K562 (cell line): ENCODE data around the gene HSPB7. TPM values are rescaled to one million over a fixed set of nuclear protein-coding genes. Genes with fewer than 3 reads are reported as not detected.

Experiments used
- ATAC-seq: fragments of 200-7000 bp; cut with Tn5 transposase; 3 replicates; pipeline ENCODE4 v1.9.1; 2020; ENCODE audit warnings: moderate library complexity
- BruUV-seq: library from RNA; stranded (reverse); fragments of 400-500 nt; replicated peaks from 2 replicates; lab custom pipeline; 2021; lab: Mats Ljungman, UMichigan
- CTCF ChIA-PET: fragments of 300-600 bp; formaldehyde crosslinking; extraction: SDS; loops from one replicate; lab custom pipeline; 2021; ENCODE audit warnings: low intra/inter-chr PET ratio; lab: Yijun Ruan, JAX
- POLR2A ChIA-PET: fragments of 300-600, 350-650 bp; sonication (Branson Sonifier 250); formaldehyde crosslinking; extraction: SDS; loops from one replicate; lab custom pipeline; 2021; ENCODE audit warnings: antibody characterized with exemption, inconsistent platforms; lab: Yijun Ruan, JAX
- DNase-seq, 4 experiments: peaks; one replicate each; pipeline versions ENCODE4 v3.0.0 to v3.0.0-alpha.2; 2011 to 2018; ENCODE audit warnings: low spot score in 3 of 4, mixed read lengths in 3 of 4; ENCODE audit errors: extremely low read depth in 1 of 4
- FAIRE-seq: peaks from 2 replicates; lab custom pipeline; 2011; peaks lifted over from hg19 to GRCh38; lab: Jason Lieb, UNC
- H2AFZ ChIP-seq: 2 replicates; pipeline ENCODE4 v1.6.0; 2011; ENCODE audit warnings: low read depth, low read length, control low read depth, inconsistent platforms
- H3K27ac ChIP-seq: fragments of 200-600 bp; 3 replicates; pipeline ENCODE4 v1.8.0; 2011; ENCODE audit warnings: low read depth, mild to moderate bottlenecking, control low read depth, inconsistent platforms, low read length, moderate library complexity, mixed read lengths; ENCODE audit errors: extremely low read depth
- H3K27me3 ChIP-seq, 2 experiments: fragments of 300-600 bp in 1 of 2; 2 replicates in 1 of 2; 3 replicates in 1 of 2; pipeline versions ENCODE4 v1.6.0 to v1.8.0; 2011; ENCODE audit warnings: inconsistent platforms in 2 of 2, low read length in 2 of 2, mild to moderate bottlenecking in 1 of 2, mixed read lengths in 1 of 2, moderate library complexity in 1 of 2; ENCODE audit not compliant: control insufficient read depth in 2 of 2, insufficient read depth in 2 of 2
- H3K36me3 ChIP-seq: fragments of 300-600 bp; 3 replicates; pipeline ENCODE4 v1.8.0; 2011; ENCODE audit warnings: mild to moderate bottlenecking, low read length, inconsistent platforms; ENCODE audit not compliant: control insufficient read depth, insufficient read depth
- H3K4me1 ChIP-seq, 2 experiments: fragments of 200-600 bp in 1 of 2; replicated peaks in 1 of 2; 2 replicates in 1 of 2; 3 replicates in 1 of 2; pipeline versions ENCODE4 v1.5.1 to v1.8.0; 2011; ENCODE audit warnings: inconsistent platforms in 2 of 2, low read length in 2 of 2, mild to moderate bottlenecking in 1 of 2, mixed read lengths in 1 of 2, moderate library complexity in 1 of 2; ENCODE audit not compliant: control insufficient read depth in 2 of 2, insufficient read depth in 2 of 2
- H3K4me2 ChIP-seq: 2 replicates; pipeline ENCODE4 v1.6.1; 2011; ENCODE audit warnings: low read length, control low read depth, inconsistent platforms, mixed read lengths; ENCODE audit not compliant: insufficient read depth
- H3K4me3 ChIP-seq: fragments of 200-600 bp; sonication (generic), shearing (Covaris generic); 2 replicates; pipeline ENCODE4 v1.5.1; 2016; ENCODE audit warnings: control low read depth, inconsistent platforms
- H3K79me2 ChIP-seq: fragments of 200-600 bp; 3 replicates; pipeline ENCODE4 v1.8.0; 2011; ENCODE audit warnings: low read length, inconsistent platforms; ENCODE audit not compliant: control insufficient read depth, insufficient read depth
- H3K9ac ChIP-seq, 2 experiments: 2 replicates each; pipeline versions ENCODE4 v1.6.0 to v1.6.1; 2011; ENCODE audit warnings: low read depth in 2 of 2, low read length in 2 of 2, control low read depth in 1 of 2, inconsistent platforms in 1 of 2, mild to moderate bottlenecking in 1 of 2, mixed read lengths in 1 of 2; ENCODE audit not compliant: insufficient read depth in 1 of 2
- H3K9me1 ChIP-seq: one replicate; pipeline ENCODE4 v1.6.0; 2011; ENCODE audit warnings: inconsistent platforms, mild to moderate bottlenecking, low read length, moderate library complexity; ENCODE audit not compliant: control insufficient read depth, insufficient read depth
- H3K9me3 ChIP-seq: replicated peaks from 2 replicates; pipeline ENCODE4 v1.5.1; 2011; ENCODE audit warnings: low read depth, low read length, inconsistent platforms; ENCODE audit not compliant: control insufficient read depth, insufficient read depth
- H4K20me1 ChIP-seq: replicated peaks from 2 replicates; pipeline ENCODE4 v1.6.1; 2011; ENCODE audit warnings: low read length, inconsistent platforms, mixed read lengths; ENCODE audit not compliant: control insufficient read depth, insufficient read depth
- ADNP ChIP-seq: fragments of 200-800 bp; sonication (Bioruptor generic); IDR thresholded peaks from 2 replicates; pipeline ENCODE4 v1.6.1; 2016; ENCODE audit warnings: missing genetic modification characterization, missing compliant biosample characterization
- BCOR ChIP-seq: fragments of 450-650 bp; IDR thresholded peaks from 2 replicates; pipeline ENCODE4 v1.6.1; 2016
- BHLHE40 ChIP-seq: IDR thresholded peaks from 2 replicates; pipeline ENCODE4 v1.6.1; 2011; ENCODE audit warnings: low read length, improper control_type of control experiment
- CBFB ChIP-seq: sonication (generic); formaldehyde crosslinking; IDR thresholded peaks from 2 replicates; pipeline ENCODE4 v1.4.0; 2020; ENCODE audit warnings: mild to moderate bottlenecking, missing genetic modification reagents
- CBX2 ChIP-seq: fragments of 200-600 bp; sonication (generic); IDR thresholded peaks from one replicate; pipeline ENCODE4 v1.6.1; 2012; ENCODE audit warnings: mild to moderate bottlenecking, low read length, inconsistent platforms; ENCODE audit not compliant: insufficient read depth, poor library complexity, severe bottlenecking
- ELF4 ChIP-seq: fragments of 450-650 bp; formaldehyde crosslinking; IDR thresholded peaks from 2 replicates; pipeline ENCODE4 v1.4.0; 2022; ENCODE audit warnings: missing genetic modification characterization
- GTF2F1 ChIP-seq: IDR thresholded peaks from 2 replicates; pipeline ENCODE4 v1.6.1; 2011; ENCODE audit warnings: low read depth, low read length, improper control_type of control experiment
- HDAC2 ChIP-seq: fragments of 450-650 bp; IDR thresholded peaks from 2 replicates; pipeline ENCODE4 v1.6.1; 2016; ENCODE audit warnings: mild to moderate bottlenecking
- KDM1A ChIP-seq, 2 experiments: fragments of 450-650 bp; IDR thresholded peaks; 2 replicates each; pipeline ENCODE4 v1.6.1; 2016; ENCODE audit warnings: mild to moderate bottlenecking in 2 of 2
- MXD1 ChIP-seq: fragments of 250-450 bp; sonication (Bioruptor Pico); IDR thresholded peaks from 2 replicates; pipeline ENCODE4 v1.8.0; 2021; ENCODE audit warnings: borderline replicate concordance, mild to moderate bottlenecking, moderate library complexity; ENCODE audit not compliant: poor library complexity, severe bottlenecking
- NFIC ChIP-seq: fragments of 450-650 bp; IDR thresholded peaks from 2 replicates; pipeline ENCODE4 v1.6.1; 2017; ENCODE audit warnings: mild to moderate bottlenecking, inconsistent platforms
- NFIX ChIP-seq: fragments of 250-450 bp; sonication (Bioruptor Pico); IDR thresholded peaks from 2 replicates; pipeline ENCODE4 v1.4.0; 2020; ENCODE audit warnings: low read depth, mild to moderate bottlenecking, moderate library complexity
- NUFIP1 ChIP-seq: fragments of 450-650 bp; IDR thresholded peaks from 2 replicates; pipeline ENCODE4 v1.6.1; 2018; ENCODE audit not compliant: partially characterized antibody
- OTX1 ChIP-seq: fragments of 450-650 bp; formaldehyde crosslinking; IDR thresholded peaks from 2 replicates; pipeline ENCODE4 v1.4.0; 2022; ENCODE audit warnings: mild to moderate bottlenecking
- PTBP1 ChIP-seq: fragments of 200-400 bp; formaldehyde crosslinking; IDR thresholded peaks from 2 replicates; pipeline ENCODE4 v1.6.1; 2017; ENCODE audit warnings: low read depth, low read length
- RBM25 ChIP-seq: fragments of 200-400 bp; formaldehyde crosslinking; IDR thresholded peaks from 2 replicates; pipeline ENCODE4 v1.6.1; 2018; ENCODE audit warnings: low read length, low read depth, moderate library complexity; ENCODE audit not compliant: severe bottlenecking
- RCOR1 ChIP-seq, 2 experiments: IDR thresholded peaks; 2 replicates each; pipeline ENCODE4 v1.6.1; 2012; ENCODE audit warnings: low read depth in 2 of 2, low read length in 2 of 2, borderline replicate concordance in 1 of 2, improper control_type of control experiment in 1 of 2
- SMAD1 ChIP-seq: fragments of 150-350 bp; IDR thresholded peaks from 2 replicates; pipeline ENCODE4 v1.6.1; 2014; ENCODE audit warnings: low read length, low read depth; ENCODE audit not compliant: partially characterized antibody
- SMARCA5 ChIP-seq: fragments of 450-650 bp; IDR thresholded peaks from 2 replicates; pipeline ENCODE4 v1.6.1; 2016
- TBL1XR1 ChIP-seq, 2 experiments: IDR thresholded peaks; 2 replicates each; pipeline ENCODE4 v1.6.1; 2012; ENCODE audit warnings: improper control_type of control experiment in 2 of 2, low read length in 2 of 2, mild to moderate bottlenecking in 1 of 2
- TEAD1 ChIP-seq, 2 experiments: fragments of 450-650 bp in 1 of 2; sonication (generic) in 1 of 2; formaldehyde crosslinking; IDR thresholded peaks; 2 replicates each; pipeline versions ENCODE4 v1.4.0 to v1.8.0; 2020 to 2022; ENCODE audit warnings: mild to moderate bottlenecking in 2 of 2, missing genetic modification reagents in 1 of 2
- USF1 ChIP-seq: sonication (generic); formaldehyde crosslinking; IDR thresholded peaks from 2 replicates; pipeline ENCODE4 v1.9.0; 2022; ENCODE audit warnings: mild to moderate bottlenecking, missing genetic modification reagents
- ZBTB7A ChIP-seq: IDR thresholded peaks from 2 replicates; pipeline ENCODE4 v1.6.1; 2011; ENCODE audit warnings: low read depth, mild to moderate bottlenecking, low read length, moderate library complexity, borderline replicate concordance; ENCODE audit not compliant: control insufficient read depth
- ZNF121 ChIP-seq: sonication (generic); formaldehyde crosslinking; conservative IDR thresholded peaks from 2 replicates; pipeline ENCODE4 v1.8.0; 2022; ENCODE audit warnings: missing genetic modification reagents
- ZNF217 ChIP-seq: sonication (generic); formaldehyde crosslinking; IDR thresholded peaks from 2 replicates; pipeline ENCODE4 v1.8.0; 2022; ENCODE audit warnings: mild to moderate bottlenecking, missing genetic modification reagents
- ZNF76 ChIP-seq: fragments of 250-450 bp; sonication (Bioruptor Pico); IDR thresholded peaks from 2 replicates; pipeline ENCODE4 v1.4.0; 2020; ENCODE audit warnings: mild to moderate bottlenecking, moderate library complexity, borderline replicate concordance
- WGBS: fragments of 100-300 bp; shearing (Covaris generic); methylation state at CpG from one replicate; pipeline ENCODE4 v1.1.6; 2016; ENCODE audit warnings: low coverage, mixed read lengths; ENCODE audit not compliant: insufficient coverage; ENCODE audit errors: missing lambda C conversion rate; 5-methylcytosine and 5-hydroxymethylcytosine counted together
- in situ Hi-C: fragments of 300-500 bp; cut with MboI; formaldehyde crosslinking; loops from 4 replicates; pipeline ENCODE4 v1.15.0; 2018; ENCODE audit warnings: inconsistent platforms, mixed read lengths
- intact Hi-C: fragments of 100-400 bp; cut with micrococcal nuclease; formaldehyde crosslinking; loops from 2 replicates; pipeline ENCODE4 v1.14.2; 2022
- polyA plus RNA-seq, 8 experiments: library from polyadenylated mRNA; depleted of rRNA in 4 of 8; stranded (reverse) in 5 of 8; unstranded in 3 of 8; fragments of >200 nt; fragmentation: Nextera tagmentation in 2 of 8; fragmentation: Illumina TruSeq in 1 of 8; extraction: Ambion mirVana in 2 of 8; extraction: Trizol in 1 of 8; gene quantifications; 2 replicates each; pipeline versions ENCODE4 v1.2.1 to v1.2.3, GENCODE V29; 2011 to 2014; ENCODE audit warnings: inconsistent platforms in 1 of 8, missing spikeins in 1 of 8
- total RNA-seq, 7 experiments: library from RNA; depleted of rRNA in 6 of 7; stranded (reverse); fragments of >200 nt in 6 of 7; fragmentation: Illumina TruSeq in 2 of 7; extraction: Trizol in 2 of 7; gene quantifications; 2 replicates each; pipeline versions ENCODE4 v1.2.1 to v1.2.3, GENCODE V29; 2011 to 2021; ENCODE audit warnings: low replicate concordance in 1 of 7

HSPB7 gene
- total and polyA plus RNA-seq, 9 of the 15 experiments (the other 6 are each of a cell fraction or from before 2014, with no cell fraction given): 0.05 to 0.19 (median 0.07) TPM; not detected in 6

GRCh38 chr1:16051039-16051438 is 33.2 kb upstream of the HSPB7 start:
- H3K4me3 ChIP-seq: no peak overlapping the region
- no peaks in the 10 kb centered on the region for H3K36me3 ChIP-seq
- H4K20me1 ChIP-seq: no peaks in the 10 kb centered on the region
- in situ Hi-C loops (no loop called here), intact Hi-C loops (no loop called here)
- no peak overlapping the region for H2AFZ ChIP-seq
- ChIA-PET POLR2A (interaction anchor here (0.5 kb wide), 1 partner anchor 43 kb away, joined by 3 read pairs; no protein-coding TSS in a partner anchor), CTCF (no interaction called here)
- peaks cover 38 to 70% of the 10 kb centered on the region in 2 experiments; a peak in 4 of 5 replicates for H3K4me1 ChIP-seq
- BruUV-seq: no TSS peak
- H3K9ac ChIP-seq: no peak overlapping the region; a peak in 1 of 4 replicates
- FAIRE-seq: no peak
- H3K9me1 ChIP-seq: no peaks in the 10 kb centered on the region
- 66% methylated on average over 2 of the region's 3 CpGs for WGBS
- H3K4me2 ChIP-seq: no peak overlapping the region
- H3K9me3 ChIP-seq: no peaks in the 10 kb centered on the region
- H3K27ac ChIP-seq: no peak overlapping the region
- H3K79me2 ChIP-seq: no peaks in the 10 kb centered on the region
- DNase-seq: no peak
- TF ChIP-seq RBM25: peak; percentile 92
- TF ChIP-seq ZNF121: 0 out of 2 replicates have a peak, but pooled peaks have one; percentile 5
- no peak for TF ChIP-seq ZNF76 (CRISPR knock-in tag)
- TF ChIP-seq PTBP1: 0 out of 2 replicates have a peak, but pooled peaks have one; percentile 74
- TF ChIP-seq NUFIP1: no peak
- TF ChIP-seq NFIC: peak; percentile 98
- TF ChIP-seq OTX1: no peak
- no peak for TF ChIP-seq USF1
- peak; percentile 29; the same call in 1 of the 2 replicates for TF ChIP-seq ZBTB7A
- TF ChIP-seq ZNF217 (CRISPR knock-in tag): no peak
- TF ChIP-seq KDM1A (IDR thresholded peaks at IDR 0.05): peak; percentile 71 to 88
- TF ChIP-seq BCOR: peak; percentile 92
- TF ChIP-seq ADNP (tag): peak; percentile 77
- TF ChIP-seq TEAD1 (CRISPR knock-in tag; IDR thresholded peaks at IDR 0.05): 0 out of 4 replicates have a peak, but pooled peaks of 1 of the 2 experiments have one; percentile 24
- TF ChIP-seq HDAC2: peak; percentile 48; the same call in 1 of the 2 replicates
- TF ChIP-seq NFIX (CRISPR knock-in tag): peak; percentile 90
- TF ChIP-seq RCOR1 (IDR thresholded peaks at IDR 0.05; ENCODE audit: borderline replicate concordance in 1 of 2, low read depth in 2 of 2, low read length in 2 of 2): peak in 1 of 2 experiments; percentile 63; a peak in 1 of 4 replicates
- peak; percentile 88 for TF ChIP-seq SMARCA5
- TF ChIP-seq GTF2F1: no peak
- peak; percentile 85 for TF ChIP-seq SMAD1
- TF ChIP-seq ELF4 (CRISPR knock-in tag): no peak
- TF ChIP-seq BHLHE40: no peak
- no peak for TF ChIP-seq CBX2
- no peak for TF ChIP-seq MXD1 (CRISPR knock-in tag)
- no peak for TF ChIP-seq CBFB (CRISPR knock-in tag)
- TF ChIP-seq TBL1XR1 (IDR thresholded peaks at IDR 0.05; ENCODE audit: low read length in 2 of 2): no peak
- no peaks in the 10 kb centered on the region for H3K27me3 ChIP-seq
- no peak for ATAC-seq
